ENCODE results near the gene PXMP4.
A peak's percentile ranks its signal among the peaks of the same experiment; 100 is the strongest.

The PXMP4 gene

DNA sequence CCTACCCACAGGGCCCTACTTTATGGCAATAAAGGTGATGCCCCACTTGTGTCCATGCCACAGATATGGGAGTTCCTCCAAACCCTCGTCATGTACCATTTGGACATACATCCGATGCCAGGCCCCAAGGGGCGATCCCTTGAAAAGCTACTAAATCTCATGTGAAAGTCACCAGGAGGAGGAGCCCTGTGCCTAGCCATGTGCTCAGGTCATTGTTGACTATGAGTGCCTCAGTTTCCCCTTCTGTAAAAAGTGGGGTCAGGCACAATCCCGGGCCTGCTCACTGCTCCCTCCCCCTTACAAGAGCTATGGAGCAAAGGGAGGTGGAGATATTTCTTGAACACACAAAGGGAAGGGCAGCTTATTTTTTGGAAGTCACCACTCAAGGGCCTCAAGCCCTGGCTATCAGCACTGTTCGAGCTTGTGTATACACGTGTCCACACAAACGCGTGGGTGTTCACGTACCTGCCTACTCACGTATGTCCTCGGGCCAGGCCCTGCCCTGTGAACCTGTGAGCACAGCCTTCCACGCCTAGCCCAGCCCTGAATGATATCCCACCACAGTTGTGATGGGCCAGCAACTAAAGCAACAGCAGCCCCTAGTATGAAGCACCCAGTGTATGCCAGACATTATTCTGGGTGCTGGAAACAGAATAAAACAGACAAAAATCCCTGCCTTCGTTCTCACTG, 51.5 kb downstream of the PXMP4 start:
- H3K4me3 ChIP-seq (ENCODE audit: low read depth, low read length) = no peak overlapping the region

DNA sequence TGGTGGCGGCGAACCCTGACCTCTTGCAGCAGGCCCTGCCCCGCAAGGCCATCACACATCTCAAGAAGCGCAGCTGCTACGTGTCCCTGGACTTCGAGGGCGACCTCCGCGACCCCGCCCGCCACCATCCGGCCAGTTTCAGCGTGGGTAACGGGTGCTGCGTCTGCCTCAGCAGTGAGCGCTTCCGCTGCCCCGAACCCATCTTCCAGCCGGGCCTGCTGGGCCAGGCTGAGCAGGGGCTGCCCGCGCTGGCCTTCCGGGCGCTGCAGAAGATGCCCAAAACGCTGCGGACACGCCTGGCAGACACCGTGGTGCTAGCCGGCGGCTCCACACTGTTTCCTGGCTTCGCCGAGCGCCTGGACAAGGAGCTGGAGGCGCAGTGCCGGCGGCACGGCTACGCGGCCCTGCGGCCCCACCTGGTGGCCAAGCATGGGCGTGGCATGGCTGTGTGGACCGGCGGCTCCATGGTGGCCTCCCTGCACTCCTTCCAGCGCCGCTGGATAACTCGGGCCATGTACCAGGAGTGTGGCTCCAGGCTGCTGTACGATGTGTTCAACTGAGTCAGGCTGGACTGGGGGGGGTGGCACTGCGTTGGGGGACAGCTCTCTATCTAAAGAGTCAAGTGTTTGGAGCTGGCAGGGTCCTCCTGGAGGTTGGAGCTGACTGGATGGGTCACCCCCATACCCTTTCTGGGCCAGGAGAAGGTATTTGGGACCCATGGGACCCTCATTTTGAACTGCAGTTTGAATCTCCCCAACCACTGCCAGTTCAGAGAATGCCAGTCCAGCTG, 52.2 kb downstream of the PXMP4 start:
- ChIA-PET CTCF (interaction anchor here (0.6 to 1.5 kb wide), 8 partner anchors 10 to 381 kb away, joined by 3 to 6 read pairs (median 4); partner anchors contain the start of gene ZNF341), POLR2A (interaction anchor here (0.9 to 2.3 kb wide), 4 partner anchors 12 to 266 kb away, joined by 3 to 6 read pairs (median 4); partner anchors contain the start of genes CDK5RAP1 and E2F1)
- H3K4me1 ChIP-seq (ENCODE audit: control insufficient read depth, insufficient read depth, low read length) = no peaks in the 10 kb centered on the region
- TF ChIP-seq, protein P1, sequence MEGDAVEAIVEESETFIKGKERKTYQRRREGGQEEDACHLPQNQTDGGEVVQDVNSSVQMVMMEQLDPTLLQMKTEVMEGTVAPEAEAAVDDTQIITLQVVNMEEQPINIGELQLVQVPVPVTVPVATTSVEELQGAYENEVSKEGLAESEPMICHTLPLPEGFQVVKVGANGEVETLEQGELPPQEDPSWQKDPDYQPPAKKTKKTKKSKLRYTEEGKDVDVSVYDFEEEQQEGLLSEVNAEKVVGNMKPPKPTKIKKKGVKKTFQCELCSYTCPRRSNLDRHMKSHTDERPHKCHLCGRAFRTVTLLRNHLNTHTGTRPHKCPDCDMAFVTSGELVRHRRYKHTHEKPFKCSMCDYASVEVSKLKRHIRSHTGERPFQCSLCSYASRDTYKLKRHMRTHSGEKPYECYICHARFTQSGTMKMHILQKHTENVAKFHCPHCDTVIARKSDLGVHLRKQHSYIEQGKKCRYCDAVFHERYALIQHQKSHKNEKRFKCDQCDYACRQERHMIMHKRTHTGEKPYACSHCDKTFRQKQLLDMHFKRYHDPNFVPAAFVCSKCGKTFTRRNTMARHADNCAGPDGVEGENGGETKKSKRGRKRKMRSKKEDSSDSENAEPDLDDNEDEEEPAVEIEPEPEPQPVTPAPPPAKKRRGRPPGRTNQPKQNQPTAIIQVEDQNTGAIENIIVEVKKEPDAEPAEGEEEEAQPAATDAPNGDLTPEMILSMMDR (tag by site-specific recombination; IDR thresholded peaks at IDR 0.05) = peak; percentile 31; the same call in 1 of the 2 replicates
- TF ChIP-seq IKZF3 (tag by site-specific recombination; IDR thresholded peaks at IDR 0.05) (no peak), ZNF600 (tag by site-specific recombination; IDR thresholded peaks at IDR 0.05) (no peak), ZNF785 (tag by site-specific recombination; IDR thresholded peaks at IDR 0.05) (no peak), ZNF777 (tag by site-specific recombination; IDR thresholded peaks at IDR 0.05; ENCODE audit: borderline replicate concordance) (no peak), ZNF202 (tag by site-specific recombination; IDR thresholded peaks at IDR 0.05; ENCODE audit: borderline replicate concordance) (peak; percentile 47; the same call in 1 of the 2 replicates), ZNF2 (tag by site-specific recombination; IDR thresholded peaks at IDR 0.05) (peak; percentile 97), ZFP3 (tag by site-specific recombination; IDR thresholded peaks at IDR 0.05; ENCODE audit: low read depth) (no peak), ZNF610 (tag by site-specific recombination; IDR thresholded peaks at IDR 0.05; ENCODE audit: borderline replicate concordance) (no peak)
- TF ChIP-seq, protein P2, sequence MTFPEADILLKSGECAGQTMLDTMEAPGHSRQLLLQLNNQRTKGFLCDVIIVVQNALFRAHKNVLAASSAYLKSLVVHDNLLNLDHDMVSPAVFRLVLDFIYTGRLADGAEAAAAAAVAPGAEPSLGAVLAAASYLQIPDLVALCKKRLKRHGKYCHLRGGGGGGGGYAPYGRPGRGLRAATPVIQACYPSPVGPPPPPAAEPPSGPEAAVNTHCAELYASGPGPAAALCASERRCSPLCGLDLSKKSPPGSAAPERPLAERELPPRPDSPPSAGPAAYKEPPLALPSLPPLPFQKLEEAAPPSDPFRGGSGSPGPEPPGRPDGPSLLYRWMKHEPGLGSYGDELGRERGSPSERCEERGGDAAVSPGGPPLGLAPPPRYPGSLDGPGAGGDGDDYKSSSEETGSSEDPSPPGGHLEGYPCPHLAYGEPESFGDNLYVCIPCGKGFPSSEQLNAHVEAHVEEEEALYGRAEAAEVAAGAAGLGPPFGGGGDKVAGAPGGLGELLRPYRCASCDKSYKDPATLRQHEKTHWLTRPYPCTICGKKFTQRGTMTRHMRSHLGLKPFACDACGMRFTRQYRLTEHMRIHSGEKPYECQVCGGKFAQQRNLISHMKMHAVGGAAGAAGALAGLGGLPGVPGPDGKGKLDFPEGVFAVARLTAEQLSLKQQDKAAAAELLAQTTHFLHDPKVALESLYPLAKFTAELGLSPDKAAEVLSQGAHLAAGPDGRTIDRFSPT (tag by site-specific recombination; IDR thresholded peaks at IDR 0.05) = 0 out of 2 replicates have a peak, but pooled peaks have one; percentile 52
- TF ChIP-seq, protein P3, sequence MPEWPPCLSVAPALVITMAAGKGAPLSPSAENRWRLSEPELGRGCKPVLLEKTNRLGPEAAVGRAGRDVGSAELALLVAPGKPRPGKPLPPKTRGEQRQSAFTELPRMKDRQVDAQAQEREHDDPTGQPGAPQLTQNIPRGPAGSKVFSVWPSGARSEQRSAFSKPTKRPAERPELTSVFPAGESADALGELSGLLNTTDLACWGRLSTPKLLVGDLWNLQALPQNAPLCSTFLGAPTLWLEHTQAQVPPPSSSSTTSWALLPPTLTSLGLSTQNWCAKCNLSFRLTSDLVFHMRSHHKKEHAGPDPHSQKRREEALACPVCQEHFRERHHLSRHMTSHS (tag by site-specific recombination; IDR thresholded peaks at IDR 0.05) = no peak
- TF ChIP-seq, protein P4, sequence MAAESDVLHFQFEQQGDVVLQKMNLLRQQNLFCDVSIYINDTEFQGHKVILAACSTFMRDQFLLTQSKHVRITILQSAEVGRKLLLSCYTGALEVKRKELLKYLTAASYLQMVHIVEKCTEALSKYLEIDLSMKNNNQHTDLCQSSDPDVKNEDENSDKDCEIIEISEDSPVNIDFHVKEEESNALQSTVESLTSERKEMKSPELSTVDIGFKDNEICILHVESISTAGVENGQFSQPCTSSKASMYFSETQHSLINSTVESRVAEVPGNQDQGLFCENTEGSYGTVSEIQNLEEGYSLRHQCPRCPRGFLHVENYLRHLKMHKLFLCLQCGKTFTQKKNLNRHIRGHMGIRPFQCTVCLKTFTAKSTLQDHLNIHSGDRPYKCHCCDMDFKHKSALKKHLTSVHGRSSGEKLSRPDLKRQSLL (tag by site-specific recombination; IDR thresholded peaks at IDR 0.05) = 0 out of 2 replicates have a peak, but pooled peaks have one; percentile 14
- H3K9me3 ChIP-seq (ENCODE audit: control insufficient read depth, insufficient read depth, low read depth, low read length) = no peaks in the 10 kb centered on the region
- H3K4me3 ChIP-seq (ENCODE audit: low read depth, low read length) = no peak overlapping the region
- peaks cover 0 to 56% of the 10 kb centered on the region in 2 experiments; a peak in 1 of 3 replicates for H3K36me3 ChIP-seq (ENCODE audit: control insufficient read depth in 2 of 2, insufficient read depth in 1 of 2, low read length in 2 of 2)
- H3K27ac ChIP-seq (ENCODE audit: extremely low read depth, low read depth, low read length) = no peak overlapping the region

More for the DNA sequence above, 51.5 kb downstream of the PXMP4 start:
- no peak overlapping the region for H3K27ac ChIP-seq (ENCODE audit: extremely low read depth, low read depth, low read length)
- H3K4me1 ChIP-seq (ENCODE audit: control insufficient read depth, insufficient read depth, low read length) = no peaks in the 10 kb centered on the region
- TF ChIP-seq ZNF658 (tag by site-specific recombination; IDR thresholded peaks at IDR 0.05) (no peak), ZBTB17 (tag by site-specific recombination; IDR thresholded peaks at IDR 0.05) (no peak), SCRT1 (tag by site-specific recombination; IDR thresholded peaks at IDR 0.05; ENCODE audit: borderline replicate concordance) (no peak), ZNF214 (tag by site-specific recombination; IDR thresholded peaks at IDR 0.05; ENCODE audit: borderline replicate concordance) (no peak), ZNF114 (tag by site-specific recombination; IDR thresholded peaks at IDR 0.05) (no peak), ZEB2 (tag by site-specific recombination; IDR thresholded peaks at IDR 0.05) (no peak), ZNF274 (IDR thresholded peaks at IDR 0.05; ENCODE audit: low read length) (no peak), ZNF274 (tag by site-specific recombination; IDR thresholded peaks at IDR 0.05; ENCODE audit: borderline replicate concordance) (no peak), YY1 (tag by site-specific recombination; IDR thresholded peaks at IDR 0.05) (no peak), TRIM28 (IDR thresholded peaks at IDR 0.05; ENCODE audit: borderline replicate concordance, low read length) (no peak), ZFHX2 (tag by site-specific recombination; conservative IDR thresholded peaks at IDR 0.05) (no peak), ZNF660 (tag by site-specific recombination; IDR thresholded peaks at IDR 0.05) (no peak), ZNF560 (tag by site-specific recombination; IDR thresholded peaks at IDR 0.05; ENCODE audit: borderline replicate concordance) (no peak)
- TF ChIP-seq, protein P5, sequence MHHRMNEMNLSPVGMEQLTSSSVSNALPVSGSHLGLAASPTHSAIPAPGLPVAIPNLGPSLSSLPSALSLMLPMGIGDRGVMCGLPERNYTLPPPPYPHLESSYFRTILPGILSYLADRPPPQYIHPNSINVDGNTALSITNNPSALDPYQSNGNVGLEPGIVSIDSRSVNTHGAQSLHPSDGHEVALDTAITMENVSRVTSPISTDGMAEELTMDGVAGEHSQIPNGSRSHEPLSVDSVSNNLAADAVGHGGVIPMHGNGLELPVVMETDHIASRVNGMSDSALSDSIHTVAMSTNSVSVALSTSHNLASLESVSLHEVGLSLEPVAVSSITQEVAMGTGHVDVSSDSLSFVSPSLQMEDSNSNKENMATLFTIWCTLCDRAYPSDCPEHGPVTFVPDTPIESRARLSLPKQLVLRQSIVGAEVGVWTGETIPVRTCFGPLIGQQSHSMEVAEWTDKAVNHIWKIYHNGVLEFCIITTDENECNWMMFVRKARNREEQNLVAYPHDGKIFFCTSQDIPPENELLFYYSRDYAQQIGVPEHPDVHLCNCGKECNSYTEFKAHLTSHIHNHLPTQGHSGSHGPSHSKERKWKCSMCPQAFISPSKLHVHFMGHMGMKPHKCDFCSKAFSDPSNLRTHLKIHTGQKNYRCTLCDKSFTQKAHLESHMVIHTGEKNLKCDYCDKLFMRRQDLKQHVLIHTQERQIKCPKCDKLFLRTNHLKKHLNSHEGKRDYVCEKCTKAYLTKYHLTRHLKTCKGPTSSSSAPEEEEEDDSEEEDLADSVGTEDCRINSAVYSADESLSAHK (tag by site-specific recombination; IDR thresholded peaks at IDR 0.05) = no peak
- TF ChIP-seq, protein P4 (tag by site-specific recombination; IDR thresholded peaks at IDR 0.05) = no peak
- CTCF ChIA-PET = interaction anchor here (0.6 to 1.3 kb wide), 5 partner anchors 10 to 220 kb away, joined by 3 to 6 read pairs (median 4); no protein-coding TSS in a partner anchor
- peaks cover 0 to 56% of the 10 kb centered on the region in 2 experiments; a peak in 1 of 3 replicates for H3K36me3 ChIP-seq (ENCODE audit: control insufficient read depth in 2 of 2, insufficient read depth in 1 of 2, low read length in 2 of 2)
- no peaks in the 10 kb centered on the region for H3K9me3 ChIP-seq (ENCODE audit: control insufficient read depth, insufficient read depth, low read depth, low read length)
- POLR2A ChIA-PET = interaction anchor here (2.3 kb wide), 1 partner anchor 16 kb away, joined by 6 read pairs; no protein-coding TSS in a partner anchor

Measured in HEK293 (cell line).